Glutamatergic neuron (in vitro differentiated cells): ENCODE results near the gene ECHDC3. TPM values are rescaled to one million over a fixed set of nuclear protein-coding genes. Genes with fewer than 3 reads are reported as not detected.
"Not testable (repeated sequence)": the region's sequence is repeated elsewhere in the genome, so short reads cannot be mapped to it uniquely, and the experiment has no call there.

ENCODE experiments used
- DNase-seq: peaks from one replicate; pipeline ENCODE4 v3.0.0; 2022
- H3K27ac Mint-ChIP-seq: one replicate; pipeline ENCODE4 v1.8.0; 2020; ENCODE audit warnings: mild to moderate bottlenecking, mixed read lengths, inconsistent platforms; ENCODE audit not compliant: unreplicated experiment
- H3K27me3 Mint-ChIP-seq: one replicate; pipeline ENCODE4 v1.8.0; 2020; ENCODE audit warnings: mild to moderate bottlenecking, moderate library complexity, mixed read lengths, inconsistent platforms; ENCODE audit not compliant: unreplicated experiment
- H3K36me3 Mint-ChIP-seq: one replicate; pipeline ENCODE4 v1.8.0; 2020; ENCODE audit warnings: mild to moderate bottlenecking, mixed read lengths, inconsistent platforms; ENCODE audit not compliant: unreplicated experiment
- H3K4me1 Mint-ChIP-seq: one replicate; pipeline ENCODE4 v1.8.0; 2020; ENCODE audit warnings: mild to moderate bottlenecking, low read depth, mixed read lengths, inconsistent platforms; ENCODE audit not compliant: unreplicated experiment
- H3K4me3 Mint-ChIP-seq: one replicate; pipeline ENCODE4 v1.8.0; 2020; ENCODE audit warnings: mild to moderate bottlenecking, mixed read lengths, inconsistent platforms; ENCODE audit not compliant: unreplicated experiment
- H3K9me3 Mint-ChIP-seq: one replicate; pipeline ENCODE4 v1.8.0; 2020; ENCODE audit warnings: mild to moderate bottlenecking, moderate library complexity, mixed read lengths, inconsistent platforms; ENCODE audit not compliant: unreplicated experiment
- total RNA-seq: library from RNA; stranded (reverse); fragmentation: NEBNext Ultra II Directional; extraction: Animal tissue kit (Norgen Biotek cat#: 25700); gene quantifications from one replicate; pipeline ENCODE4 v1.2.1, GENCODE V29; 2021; ENCODE audit not compliant: unreplicated experiment
- TF ChIP-seq, protein P1 (sequence below): fragments of 200-600 bp; sonication (generic); IDR thresholded peaks from one replicate; pipeline ENCODE4 v1.5.0; 2021; ENCODE audit not compliant: partially characterized antibody, unreplicated experiment

Gene ECHDC3
- total RNA-seq, 1 donor from 2014 or later = 11.8 TPM

DNA sequence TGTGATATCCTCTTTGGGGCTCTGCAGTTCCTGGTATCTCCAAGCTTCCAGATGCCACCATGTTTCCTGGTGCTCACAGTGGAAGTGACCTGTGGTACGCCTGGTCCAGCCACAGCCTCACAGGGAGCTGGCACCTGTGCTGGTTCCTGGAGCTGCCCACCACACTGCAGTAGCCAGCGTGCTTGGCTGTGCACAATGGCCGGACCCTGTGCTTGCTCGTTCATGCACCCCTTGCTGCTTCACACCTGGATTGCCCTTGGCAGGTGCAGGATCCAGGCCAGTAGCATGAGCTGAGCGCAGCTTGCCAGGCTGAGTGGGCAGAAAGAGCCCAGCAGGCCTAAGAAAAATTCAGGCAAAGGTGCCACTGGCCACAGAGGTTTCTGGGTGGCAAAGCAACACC, 11.4 kb upstream of the ECHDC3 start:
- TF ChIP-seq, protein P1, sequence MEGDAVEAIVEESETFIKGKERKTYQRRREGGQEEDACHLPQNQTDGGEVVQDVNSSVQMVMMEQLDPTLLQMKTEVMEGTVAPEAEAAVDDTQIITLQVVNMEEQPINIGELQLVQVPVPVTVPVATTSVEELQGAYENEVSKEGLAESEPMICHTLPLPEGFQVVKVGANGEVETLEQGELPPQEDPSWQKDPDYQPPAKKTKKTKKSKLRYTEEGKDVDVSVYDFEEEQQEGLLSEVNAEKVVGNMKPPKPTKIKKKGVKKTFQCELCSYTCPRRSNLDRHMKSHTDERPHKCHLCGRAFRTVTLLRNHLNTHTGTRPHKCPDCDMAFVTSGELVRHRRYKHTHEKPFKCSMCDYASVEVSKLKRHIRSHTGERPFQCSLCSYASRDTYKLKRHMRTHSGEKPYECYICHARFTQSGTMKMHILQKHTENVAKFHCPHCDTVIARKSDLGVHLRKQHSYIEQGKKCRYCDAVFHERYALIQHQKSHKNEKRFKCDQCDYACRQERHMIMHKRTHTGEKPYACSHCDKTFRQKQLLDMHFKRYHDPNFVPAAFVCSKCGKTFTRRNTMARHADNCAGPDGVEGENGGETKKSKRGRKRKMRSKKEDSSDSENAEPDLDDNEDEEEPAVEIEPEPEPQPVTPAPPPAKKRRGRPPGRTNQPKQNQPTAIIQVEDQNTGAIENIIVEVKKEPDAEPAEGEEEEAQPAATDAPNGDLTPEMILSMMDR = no peak
- H3K27me3 Mint-ChIP-seq = peaks cover 2% of the 10 kb centered on the region
- H3K9me3 Mint-ChIP-seq = peaks cover 4% of the 10 kb centered on the region
- no peaks in the 10 kb centered on the region for H3K4me1 Mint-ChIP-seq
- no peak for DNase-seq
- H3K27ac Mint-ChIP-seq = no peak overlapping the region
- no peaks in the 10 kb centered on the region for H3K36me3 Mint-ChIP-seq
- H3K4me3 Mint-ChIP-seq = no peak overlapping the region

DNA sequence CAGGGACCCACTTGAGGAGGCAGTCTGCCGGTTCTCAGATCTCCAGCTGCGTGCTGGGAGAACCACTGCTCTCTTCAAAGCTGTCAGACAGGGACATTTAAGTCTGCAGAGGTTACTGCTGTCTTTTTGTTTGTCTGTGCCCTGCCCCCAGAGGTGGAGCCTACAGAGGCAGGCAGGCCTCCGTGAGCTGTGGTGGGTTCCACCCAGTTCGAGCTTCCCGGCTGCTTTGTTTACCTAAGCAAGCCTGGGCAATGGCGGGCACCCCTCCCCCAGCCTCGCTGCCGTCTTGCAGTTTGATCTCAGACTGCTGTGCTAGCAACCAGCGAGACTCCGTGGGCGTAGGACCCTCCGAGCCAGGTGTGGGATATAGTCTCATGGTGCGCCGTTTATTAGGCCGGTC, 5.4 kb upstream of the ECHDC3 start:
- not testable (repeated sequence) for H3K36me3 Mint-ChIP-seq, H3K27me3 Mint-ChIP-seq, H3K9me3 Mint-ChIP-seq, H3K4me1 Mint-ChIP-seq, DNase-seq, H3K4me3 Mint-ChIP-seq, H3K27ac Mint-ChIP-seq

DNA sequence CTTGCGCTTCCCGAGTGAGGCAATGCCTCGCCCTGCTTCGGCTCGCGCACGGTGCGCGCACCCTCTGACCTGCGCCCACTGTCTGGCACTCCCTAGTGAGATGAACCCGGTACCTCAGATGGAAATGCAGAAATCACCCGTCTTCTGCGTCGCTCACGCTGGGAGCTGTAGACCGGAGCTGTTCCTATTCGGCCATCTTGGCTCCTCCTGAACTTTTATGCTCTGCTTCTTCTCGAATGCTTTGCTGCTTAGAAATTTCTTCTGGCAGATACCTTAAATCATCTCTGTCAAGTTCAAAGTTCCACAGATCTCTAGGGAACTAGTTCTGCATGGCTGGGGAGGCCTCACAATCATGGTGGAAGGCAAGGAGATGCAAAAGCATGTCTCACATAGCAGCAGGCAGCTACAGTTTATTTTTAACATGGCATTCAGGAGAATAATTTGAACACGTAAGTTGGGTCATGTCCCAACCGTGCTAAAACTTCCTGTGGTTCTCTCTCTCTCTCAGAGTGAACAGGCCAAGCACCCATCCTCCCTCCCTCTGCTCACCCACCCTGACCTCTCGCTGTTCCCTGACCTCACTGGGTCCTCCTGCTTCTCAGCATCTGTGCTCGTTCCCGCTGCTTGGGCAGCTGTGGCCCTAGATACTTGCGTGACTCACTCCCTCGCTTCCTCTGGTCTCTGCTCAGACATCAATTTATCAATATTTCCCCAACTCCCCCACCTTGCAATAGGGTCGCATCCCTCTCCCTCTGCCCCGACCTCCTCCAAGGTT, 4.7 kb upstream of the ECHDC3 start:
- H3K36me3 Mint-ChIP-seq = not testable (repeated sequence)

DNA sequence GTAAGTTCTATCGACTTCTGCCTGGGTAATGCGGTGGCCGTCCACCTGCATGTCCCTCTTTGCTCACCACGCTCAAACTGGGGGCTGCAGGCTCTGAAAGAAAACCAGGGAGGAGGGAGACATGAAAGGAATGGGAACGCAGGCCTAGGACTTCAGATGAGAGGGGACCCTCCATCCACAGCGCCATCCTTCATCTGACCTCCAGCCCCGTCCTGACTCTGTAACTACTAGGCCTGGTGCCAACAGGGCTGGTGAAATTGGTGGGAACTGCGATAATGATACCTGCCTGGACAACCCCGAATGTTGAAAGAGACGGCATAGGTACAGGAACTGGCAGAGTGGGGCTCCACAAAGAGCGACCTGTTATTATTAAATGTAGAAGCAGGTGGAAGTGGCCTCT, 1.3 kb upstream of the ECHDC3 start:
- peaks cover 10% of the 10 kb centered on the region for H3K27me3 Mint-ChIP-seq
- TF ChIP-seq, protein P1 = no peak
- peaks cover 6% of the 10 kb centered on the region for H3K9me3 Mint-ChIP-seq
- peaks cover 16% of the 10 kb centered on the region for H3K36me3 Mint-ChIP-seq
- H3K4me3 Mint-ChIP-seq = no peak overlapping the region
- H3K27ac Mint-ChIP-seq = no peak overlapping the region
- no peak for DNase-seq
- peaks cover 7% of the 10 kb centered on the region for H3K4me1 Mint-ChIP-seq

More for the DNA sequence above, 4.7 kb upstream of the ECHDC3 start:
- peak overlapping the region; percentile 38 for H3K4me3 Mint-ChIP-seq
- H3K27ac Mint-ChIP-seq, H3K27me3 Mint-ChIP-seq, DNase-seq, H3K4me1 Mint-ChIP-seq, H3K9me3 Mint-ChIP-seq: not testable (repeated sequence)

DNA sequence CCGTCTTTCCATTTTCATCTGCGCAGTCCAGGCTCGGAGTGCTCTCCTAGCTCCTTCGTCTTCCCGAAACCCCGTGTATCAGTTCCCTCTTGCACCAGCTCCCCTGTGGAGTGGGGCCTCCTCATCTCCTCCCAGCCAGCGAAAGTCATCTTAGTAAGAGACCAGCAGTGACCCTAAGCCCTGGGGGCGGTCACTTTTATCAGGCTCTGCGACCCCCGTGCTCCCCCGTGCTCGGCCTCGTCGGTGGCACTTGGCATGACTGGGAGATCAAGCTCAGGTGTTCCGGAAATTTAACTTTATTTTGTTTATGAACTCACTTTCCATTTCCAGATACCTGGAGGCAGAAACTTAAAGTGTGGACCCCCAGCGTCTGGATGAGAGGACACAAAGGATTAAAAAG, 574 bp upstream of the ECHDC3 start:
- Mint-ChIP-seq H3K9me3 (peaks cover 6% of the 10 kb centered on the region), H3K4me3 (no peak overlapping the region), H3K36me3 (peaks cover 16% of the 10 kb centered on the region), H3K27ac (no peak overlapping the region), H3K4me1 (peaks cover 7% of the 10 kb centered on the region), H3K27me3 (peaks cover 10% of the 10 kb centered on the region)
- TF ChIP-seq, protein P1 = no peak
- DNase-seq = no peak

DNA sequence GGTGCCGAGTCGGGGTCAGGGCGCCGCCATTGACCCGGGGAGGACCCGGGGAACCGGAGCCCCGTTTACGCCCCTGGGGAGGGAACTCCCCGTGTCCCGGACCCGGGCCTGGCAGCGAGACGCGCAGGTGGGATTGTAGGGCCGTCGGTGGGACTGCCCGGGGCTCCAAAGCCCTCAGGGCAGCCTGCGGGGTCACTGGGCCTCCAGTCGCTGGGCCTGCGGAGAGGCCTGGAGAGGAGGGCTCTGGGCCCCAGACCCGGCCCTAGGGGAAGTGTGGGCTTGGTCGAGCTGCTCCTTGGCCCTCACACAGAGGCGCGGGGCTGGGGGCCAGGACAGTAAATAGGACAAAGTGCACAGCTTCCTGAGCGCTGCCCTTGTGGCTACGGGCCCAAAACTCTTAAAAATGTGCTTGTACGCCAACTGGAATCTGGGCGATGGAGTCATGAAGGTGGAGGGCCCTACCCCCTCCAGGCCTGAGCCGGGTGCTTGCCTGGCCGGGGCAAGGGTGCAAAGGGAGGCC, 657 bp downstream of the ECHDC3 start:
- TF ChIP-seq, protein P1 = no peak
- peaks cover 4% of the 10 kb centered on the region for H3K9me3 Mint-ChIP-seq
- peak overlapping the region; percentile 75 for H3K4me3 Mint-ChIP-seq
- peaks cover 10% of the 10 kb centered on the region for H3K36me3 Mint-ChIP-seq
- H3K27ac Mint-ChIP-seq = no peak overlapping the region
- H3K27me3 Mint-ChIP-seq = peaks cover 8% of the 10 kb centered on the region
- peaks cover 2% of the 10 kb centered on the region for H3K4me1 Mint-ChIP-seq
- DNase-seq = no peak
